HG02970 (cell line): ENCODE measurements around the gene UAP1L1.

Source experiments
- ATAC-seq: cut with Tn5 transposase; IDR thresholded peaks from one replicate; pipeline ENCODE4 v1.9.1; 2021; ENCODE audit warnings: mild to moderate bottlenecking, moderate library complexity, moderate number of reproducible peaks; ENCODE audit not compliant: unreplicated experiment, low FRiP score

UAP1L1 gene

GRCh38 chr9:137071282-137071681 is 6.0 kb upstream of the UAP1L1 start:
- no peak for ATAC-seq

GRCh38 chr9:137073992-137074399 is 3.3 kb upstream of the UAP1L1 start:
- no peak for ATAC-seq

GRCh38 chr9:137074657-137075274 is 2.6 kb upstream of the UAP1L1 start:
- ATAC-seq = no peak

- no peak for ATAC-seq
Observed at GRCh38 chr9:137075275-137075775, 2.0 kb upstream of the UAP1L1 start.

- no peak for ATAC-seq
Observed at GRCh38 chr9:137076636-137077009, 694 bp upstream of the UAP1L1 start.

DNA sequence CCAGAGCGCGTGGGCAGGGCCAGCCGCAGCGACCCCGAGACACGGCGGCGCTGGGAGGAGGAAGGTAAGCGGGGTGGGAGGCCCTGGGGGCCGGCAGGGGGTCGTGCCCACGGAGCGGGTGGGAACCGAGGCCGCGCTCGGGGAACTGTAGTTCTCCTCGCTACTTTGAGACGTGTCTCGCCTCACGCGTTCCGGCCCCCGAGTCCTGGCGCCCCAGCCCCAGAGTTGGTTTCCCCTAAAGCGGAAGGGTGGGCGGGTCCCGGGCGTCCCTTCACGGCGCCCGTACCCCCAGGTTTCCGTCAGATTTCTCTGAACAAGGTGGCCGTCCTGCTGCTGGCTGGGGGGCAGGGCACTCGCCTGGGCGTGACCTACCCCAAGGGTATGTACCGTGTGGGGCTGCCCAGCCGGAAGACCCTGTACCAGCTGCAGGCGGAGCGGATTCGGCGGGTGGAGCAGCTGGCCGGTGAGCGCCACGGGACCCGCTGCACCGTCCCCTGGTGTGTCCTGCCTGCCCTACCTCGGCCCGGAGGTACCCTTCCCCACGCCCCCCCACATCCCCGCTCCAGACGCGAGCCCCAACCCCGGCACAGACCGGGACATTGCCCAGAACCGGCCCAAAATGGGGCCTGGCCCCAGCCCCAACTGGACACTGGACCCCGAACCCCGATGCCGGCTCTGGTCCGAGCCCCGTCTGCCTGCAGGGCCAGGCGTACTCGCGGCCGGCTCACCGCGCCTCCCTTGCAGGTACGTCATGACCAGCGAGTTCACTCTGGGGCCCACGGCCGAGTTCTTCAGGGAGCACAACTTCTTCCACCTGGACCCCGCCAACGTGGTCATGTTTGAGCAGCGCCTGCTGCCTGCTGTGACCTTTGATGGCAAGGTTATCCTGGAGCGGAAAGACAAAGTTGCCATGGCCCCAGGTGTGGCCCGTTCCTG is 709 bp downstream of the UAP1L1 start:
- ATAC-seq = peak; percentile 16

DNA sequence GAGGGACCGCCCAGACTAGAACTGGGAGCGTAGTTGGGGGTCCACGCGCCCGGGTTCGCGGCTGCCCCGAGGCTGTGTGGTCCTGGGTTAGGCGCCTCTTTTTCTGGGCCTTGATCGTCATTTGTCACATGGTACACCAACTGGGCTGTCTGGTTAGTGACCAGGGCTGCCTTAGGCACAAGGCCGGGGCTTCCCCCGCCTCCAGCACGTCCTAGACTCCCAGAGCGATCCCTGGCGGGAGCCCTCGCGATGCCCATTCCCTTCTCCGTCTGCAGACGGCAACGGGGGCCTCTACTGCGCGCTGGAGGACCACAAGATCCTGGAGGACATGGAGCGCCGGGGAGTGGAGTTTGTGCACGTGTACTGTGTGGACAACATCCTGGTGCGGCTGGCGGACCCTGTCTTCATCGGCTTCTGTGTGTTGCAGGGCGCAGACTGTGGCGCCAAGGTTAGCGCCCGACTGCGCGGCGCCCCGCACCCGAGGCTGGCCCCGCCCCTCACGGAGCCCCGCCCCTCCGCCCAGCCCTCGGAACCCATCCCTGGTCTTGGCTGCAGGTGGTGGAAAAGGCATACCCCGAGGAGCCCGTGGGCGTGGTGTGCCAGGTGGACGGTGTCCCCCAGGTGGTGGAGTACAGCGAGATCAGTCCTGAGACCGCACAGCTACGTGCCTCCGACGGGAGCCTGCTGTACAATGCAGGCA is 1.5 kb downstream of the UAP1L1 start:
- ATAC-seq = no peak

DNA sequence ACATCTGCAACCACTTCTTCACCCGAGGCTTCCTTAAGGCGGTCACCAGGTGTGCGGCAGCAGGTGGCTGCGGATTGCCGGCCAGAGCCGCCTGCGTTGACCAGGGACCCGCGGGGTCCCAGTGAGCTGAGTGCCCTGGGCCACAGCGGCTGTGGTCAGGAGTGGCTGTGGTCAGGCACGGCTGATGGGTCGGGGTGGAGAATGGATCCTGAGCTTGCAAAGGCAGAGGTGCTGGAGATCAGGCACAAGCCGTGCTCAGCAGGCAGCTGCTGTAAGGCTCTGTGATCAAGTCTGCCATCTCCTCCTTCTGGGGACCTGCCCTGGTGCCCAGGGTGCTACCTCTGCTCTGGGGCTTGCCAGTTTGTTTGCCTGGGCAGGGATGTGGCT is 2.1 kb downstream of the UAP1L1 start:
- ATAC-seq = no peak

DNA sequence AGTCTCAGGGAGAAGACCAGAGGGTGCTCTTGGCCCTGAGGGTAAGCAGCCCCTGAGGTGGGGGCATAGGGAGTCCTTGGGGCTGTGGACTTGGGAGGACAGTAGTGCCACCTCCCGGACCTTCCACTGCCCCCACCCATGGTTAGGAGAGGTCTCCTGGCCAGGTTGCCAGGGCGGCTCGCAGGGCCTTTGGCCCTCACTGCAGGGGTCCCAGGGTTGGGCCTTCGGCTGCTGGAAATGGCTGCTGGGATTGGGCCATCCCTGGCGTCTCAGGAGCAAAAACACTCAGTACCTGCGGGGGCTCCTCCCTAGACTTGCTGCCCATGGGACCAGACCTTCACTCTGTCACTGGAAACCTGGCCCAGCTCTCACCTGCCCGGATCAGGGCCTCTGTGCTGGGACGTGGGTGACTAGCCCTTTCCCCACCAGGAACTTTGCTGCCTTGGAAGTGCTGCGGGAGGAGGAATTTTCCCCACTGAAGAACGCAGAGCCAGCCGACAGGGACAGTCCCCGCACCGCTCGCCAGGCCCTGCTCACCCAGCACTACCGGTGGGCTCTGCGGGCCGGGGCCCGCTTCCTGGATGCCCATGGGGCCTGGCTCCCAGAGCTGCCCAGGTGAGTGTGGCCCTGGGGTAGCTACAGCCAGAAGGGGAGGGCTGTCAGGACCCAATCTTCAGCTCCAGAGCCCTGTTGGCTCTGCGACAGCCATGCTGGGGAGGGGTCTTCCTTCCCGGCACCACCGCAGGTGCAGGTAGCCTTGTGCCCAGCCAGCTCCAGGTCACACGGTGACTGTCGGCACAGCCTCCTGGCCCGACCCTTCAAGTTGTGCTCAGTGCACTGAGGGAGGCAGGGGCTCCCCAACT is 3.2 kb downstream of the UAP1L1 start:
- no peak for ATAC-seq

GRCh38 chr9:137082222-137082924 is 5.1 kb downstream of the UAP1L1 start:
- ATAC-seq = no peak

- no peak for ATAC-seq
Observed at GRCh38 chr9:137082925-137083290, 5.6 kb downstream of the UAP1L1 start.

DNA sequence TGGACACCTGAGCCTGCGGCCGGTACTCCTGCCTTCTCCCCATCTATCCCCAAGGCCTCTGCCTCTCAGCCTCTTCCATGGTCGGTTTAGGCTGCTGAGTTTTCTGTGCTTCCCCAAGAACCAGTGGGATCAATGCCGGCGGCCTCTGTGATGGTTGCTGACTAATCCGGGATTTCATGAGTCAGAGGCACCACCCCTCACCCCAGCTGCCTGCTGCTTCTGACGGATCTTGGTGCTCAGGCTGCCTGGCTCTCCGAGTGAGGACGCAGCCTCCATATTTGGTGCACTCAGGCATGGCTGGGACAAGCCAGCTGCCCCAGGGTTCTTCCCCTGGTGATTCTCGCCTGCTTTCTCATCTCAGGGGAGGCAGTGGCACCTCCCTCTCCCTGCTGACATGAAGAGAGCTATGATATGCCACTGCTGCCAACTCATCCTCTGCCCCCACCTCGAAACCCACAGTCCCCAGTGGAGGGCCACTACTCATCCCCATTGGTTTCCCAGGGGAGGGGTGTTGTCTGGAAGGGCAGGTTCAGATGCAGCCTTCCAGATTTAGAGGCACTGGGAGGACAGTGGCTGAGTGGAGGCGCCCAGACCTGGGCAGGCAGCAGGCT is 6.2 kb downstream of the UAP1L1 start:
- ATAC-seq = no peak

- ATAC-seq = no peak
Observed at GRCh38 chr9:137084526-137084925, 7.2 kb downstream of the UAP1L1 start.

- ATAC-seq = peak; percentile 18
Observed at GRCh38 chr9:137085920-137086530, 8.7 kb downstream of the UAP1L1 start.

DNA sequence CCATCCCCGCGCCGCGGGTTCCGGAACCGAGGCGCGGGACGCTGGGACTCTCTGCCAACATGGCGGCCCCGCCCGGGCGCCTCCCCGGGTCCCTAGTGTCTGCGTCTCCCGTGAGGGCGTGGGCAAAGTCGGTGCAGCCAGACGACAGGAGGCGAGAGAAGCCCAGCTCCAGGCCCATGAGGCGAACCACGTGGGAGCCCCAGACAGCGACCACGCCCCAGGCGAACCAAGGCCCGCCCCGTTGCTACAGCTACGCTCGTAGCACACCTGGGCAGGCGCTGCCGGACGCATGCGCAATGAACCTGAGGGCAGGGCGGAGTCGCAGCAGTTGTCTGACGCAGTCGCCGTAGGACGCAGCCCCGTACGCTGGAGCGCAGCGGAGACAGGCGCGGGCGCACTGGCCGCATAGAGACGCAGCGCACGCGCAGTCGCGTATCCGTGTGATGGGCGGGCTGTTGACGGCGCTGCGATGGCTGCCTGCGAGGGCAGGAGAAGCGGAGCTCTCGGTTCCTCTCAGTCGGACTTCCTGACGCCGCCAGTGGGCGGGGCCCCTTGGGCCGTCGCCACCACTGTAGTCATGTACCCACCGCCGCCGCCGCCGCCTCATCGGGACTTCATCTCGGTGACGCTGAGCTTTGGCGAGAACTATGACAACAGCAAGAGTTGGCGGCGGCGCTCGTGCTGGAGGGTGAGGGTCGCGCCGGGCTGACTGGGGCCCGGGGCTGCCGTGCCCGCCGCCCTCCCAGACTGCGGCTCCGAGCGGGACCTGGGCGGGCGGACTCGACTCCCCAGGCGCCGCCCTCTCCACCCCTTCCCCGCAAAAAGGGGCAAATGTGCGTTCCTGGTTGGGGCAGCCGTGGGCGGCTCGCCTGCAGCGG is 9.5 kb downstream of the UAP1L1 start, which contains the start of gene MAN1B1:
Gene MAN1B1, plus strand, starts transcription at position 455 of the 878 bp plus-strand sequence. Its CDS starts 15 bp downstream, at position 470.
- peak; percentile 77 for ATAC-seq

- ATAC-seq = no peak
Observed at GRCh38 chr9:137087409-137087925, 10.2 kb downstream of the UAP1L1 start.

- no peak for ATAC-seq
Observed at GRCh38 chr9:137088121-137088520, 10.8 kb downstream of the UAP1L1 start.
